Fibroblast of lung (primary cell): ENCODE data around the gene DRG2. TPM values are rescaled to one million over a fixed set of nuclear protein-coding genes. Genes with fewer than 3 reads are reported as not detected.

ENCODE experiments used
- DNase-seq, 2 donors: peaks; one replicate each; pipeline versions ENCODE4 v3.0.0 to v3.0.0-alpha.2; 2010; ENCODE audit warnings: low read depth in 2 of 2
- H2AFZ ChIP-seq: 2 replicates; pipeline ENCODE4 v1.5.1; 2012; ENCODE audit warnings: low read length, control low read depth, inconsistent platforms
- H3K27ac ChIP-seq: 2 replicates; pipeline ENCODE4 v1.5.1; 2011; ENCODE audit warnings: low read length, control low read depth; ENCODE audit not compliant: insufficient read depth
- H3K27me3 ChIP-seq: 2 replicates; pipeline ENCODE4 v1.5.1; 2011; ENCODE audit warnings: mild to moderate bottlenecking, low read length; ENCODE audit not compliant: control insufficient read depth, insufficient read depth
- H3K36me3 ChIP-seq: 2 replicates; pipeline ENCODE4 v1.5.1; 2011; ENCODE audit warnings: low read length; ENCODE audit not compliant: control insufficient read depth, insufficient read depth
- H3K4me1 ChIP-seq: 2 replicates; pipeline ENCODE4 v1.5.1; 2011; ENCODE audit warnings: low read length; ENCODE audit not compliant: control insufficient read depth, insufficient read depth; ENCODE audit errors: extremely low read depth
- H3K4me2 ChIP-seq: 2 replicates; pipeline ENCODE4 v1.5.1; 2011; ENCODE audit warnings: low read length, control low read depth; ENCODE audit not compliant: insufficient read depth; ENCODE audit errors: extremely low read depth
- H3K4me3 ChIP-seq, 4 experiments: fragments of 200-600 bp in 1 of 4; sonication (generic) in 1 of 4; replicated peaks in 1 of 4; 2 replicates each; pipeline ENCODE4 v1.5.1; 2011 to 2016; ENCODE audit warnings: low read length in 4 of 4, low read depth in 3 of 4, mild to moderate bottlenecking in 3 of 4, control low read depth in 2 of 4, inconsistent platforms in 1 of 4, mixed read lengths in 1 of 4; ENCODE audit not compliant: insufficient read depth in 1 of 4; ENCODE audit errors: control extremely low read depth in 1 of 4
- H3K79me2 ChIP-seq: 2 replicates; pipeline ENCODE4 v1.5.1; 2012; ENCODE audit warnings: mild to moderate bottlenecking, low read length, inconsistent platforms; ENCODE audit not compliant: control insufficient read depth, insufficient read depth
- H3K9ac ChIP-seq: 2 replicates; pipeline ENCODE4 v1.5.1; 2011; ENCODE audit warnings: mild to moderate bottlenecking, low read length, control low read depth; ENCODE audit not compliant: insufficient read depth
- H3K9me3 ChIP-seq: 2 replicates; pipeline ENCODE4 v1.5.1; 2012; ENCODE audit warnings: low read depth, low read length; ENCODE audit not compliant: control insufficient read depth, insufficient read depth
- H4K20me1 ChIP-seq: 2 replicates; pipeline ENCODE4 v1.5.1; 2011; ENCODE audit warnings: low read length; ENCODE audit not compliant: control insufficient read depth, insufficient read depth; ENCODE audit errors: extremely low read depth
- EZH2 ChIP-seq: IDR thresholded peaks from 2 replicates; pipeline ENCODE4 v1.5.1; 2012; ENCODE audit warnings: low read length, control low read depth, mild to moderate bottlenecking; ENCODE audit errors: missing control alignments
- polyA plus RNA-seq, 2 donors: library from polyadenylated mRNA; depleted of rRNA in 1 of 2; stranded (reverse) in 1 of 2; unstranded in 1 of 2; fragments of >200 nt; gene quantifications; 2 replicates each; pipeline ENCODE4 v1.2.1, GENCODE V29; 2011 to 2012; ENCODE audit warnings: missing spikeins in 1 of 2
- total RNA-seq: library from RNA; depleted of rRNA; stranded (reverse); fragments of >200 nt; gene quantifications from 2 replicates; pipeline ENCODE4 v1.2.1, GENCODE V29; 2014
- TF ChIP-seq, protein P1 (sequence below), 2 donors: IDR thresholded peaks in 1 of 2; conservative IDR thresholded peaks in 1 of 2; 1 replicate in 1 of 2; 2 replicates in 1 of 2; pipeline ENCODE4 v1.5.1; 2011 to 2012; ENCODE audit warnings: low read length in 2 of 2, control low read depth in 1 of 2, inconsistent platforms in 1 of 2, low read depth in 1 of 2, mild to moderate bottlenecking in 1 of 2

Gene DRG2
- total and polyA plus RNA-seq, 2 donors (not counting 1 experiment from before 2014, with no cell fraction given): 26.7 to 30.1 TPM

DNA sequence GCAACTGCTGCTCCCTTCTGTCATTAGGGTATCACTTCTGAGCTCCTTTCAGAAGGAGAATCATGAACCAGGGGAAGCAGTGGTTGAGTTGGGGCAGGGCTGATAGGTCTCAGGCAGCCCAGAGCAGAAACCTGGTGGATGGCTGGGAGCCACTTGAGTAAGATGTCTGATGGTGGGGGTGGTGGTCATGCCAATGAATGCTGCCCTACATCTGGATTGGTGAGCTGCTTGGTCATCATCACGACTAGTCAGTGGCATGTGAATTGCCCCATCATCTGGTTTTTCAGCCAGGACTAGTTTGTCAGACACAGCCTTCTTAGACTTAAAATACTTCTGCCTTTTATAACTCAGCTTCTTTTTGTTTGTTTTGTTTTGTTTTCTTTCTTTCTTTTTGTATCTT is 46.0 kb upstream of the DRG2 start:
- peak overlapping the region; percentile 32 for H3K4me2 ChIP-seq
- no peaks in the 10 kb centered on the region for H3K27me3 ChIP-seq
- no peak overlapping the region for H2AFZ ChIP-seq
- peak overlapping the region in 1 of 4 experiments; percentile 83 for H3K4me3 ChIP-seq
- H3K4me1 ChIP-seq: peaks cover 15% of the 10 kb centered on the region
- TF ChIP-seq EZH2: no peak
- TF ChIP-seq, protein P1, sequence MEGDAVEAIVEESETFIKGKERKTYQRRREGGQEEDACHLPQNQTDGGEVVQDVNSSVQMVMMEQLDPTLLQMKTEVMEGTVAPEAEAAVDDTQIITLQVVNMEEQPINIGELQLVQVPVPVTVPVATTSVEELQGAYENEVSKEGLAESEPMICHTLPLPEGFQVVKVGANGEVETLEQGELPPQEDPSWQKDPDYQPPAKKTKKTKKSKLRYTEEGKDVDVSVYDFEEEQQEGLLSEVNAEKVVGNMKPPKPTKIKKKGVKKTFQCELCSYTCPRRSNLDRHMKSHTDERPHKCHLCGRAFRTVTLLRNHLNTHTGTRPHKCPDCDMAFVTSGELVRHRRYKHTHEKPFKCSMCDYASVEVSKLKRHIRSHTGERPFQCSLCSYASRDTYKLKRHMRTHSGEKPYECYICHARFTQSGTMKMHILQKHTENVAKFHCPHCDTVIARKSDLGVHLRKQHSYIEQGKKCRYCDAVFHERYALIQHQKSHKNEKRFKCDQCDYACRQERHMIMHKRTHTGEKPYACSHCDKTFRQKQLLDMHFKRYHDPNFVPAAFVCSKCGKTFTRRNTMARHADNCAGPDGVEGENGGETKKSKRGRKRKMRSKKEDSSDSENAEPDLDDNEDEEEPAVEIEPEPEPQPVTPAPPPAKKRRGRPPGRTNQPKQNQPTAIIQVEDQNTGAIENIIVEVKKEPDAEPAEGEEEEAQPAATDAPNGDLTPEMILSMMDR (conservative IDR thresholded peaks at IDR 0.05 in 1 of 2, IDR thresholded peaks at IDR 0.05 in 1 of 2; ENCODE audit: low read depth in 1 of 2, low read length in 2 of 2): no peak
- H3K27ac ChIP-seq: no peak overlapping the region
- peaks cover 2% of the 10 kb centered on the region for H3K36me3 ChIP-seq
- H4K20me1 ChIP-seq: no peaks in the 10 kb centered on the region
- no peaks in the 10 kb centered on the region for H3K9me3 ChIP-seq
- DNase-seq: peak; percentile 29 to 43
- H3K79me2 ChIP-seq: peaks cover 11% of the 10 kb centered on the region
- no peak overlapping the region for H3K9ac ChIP-seq

DNA sequence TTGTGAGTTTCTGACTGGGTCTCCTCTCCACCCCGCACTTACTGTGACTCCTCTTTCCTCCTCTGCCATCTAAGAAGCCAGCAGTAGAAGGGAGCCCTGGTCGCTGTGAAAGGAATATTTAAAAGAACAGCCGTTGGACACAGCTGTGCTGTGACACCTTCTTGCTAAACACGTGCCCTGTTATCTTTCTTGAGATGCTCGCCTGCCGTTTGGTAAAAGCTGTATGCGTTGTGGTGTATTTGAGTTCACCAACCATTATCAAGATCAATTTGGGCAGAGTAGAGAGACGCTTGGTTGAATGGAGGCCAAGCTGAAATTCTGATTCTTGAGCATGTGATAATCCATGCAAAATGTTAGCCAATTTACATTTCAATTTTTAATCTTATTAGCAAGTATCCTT is 44.8 kb upstream of the DRG2 start:
- DNase-seq: no peak
- Histone ChIP-seq H3K9ac (no peak overlapping the region), H3K27me3 (no peaks in the 10 kb centered on the region), H2AFZ (no peak overlapping the region), H3K27ac (no peak overlapping the region), H3K4me2 (no peak overlapping the region), H3K4me1 (peaks cover 11% of the 10 kb centered on the region), H3K79me2 (peaks cover 6% of the 10 kb centered on the region), H4K20me1 (no peaks in the 10 kb centered on the region), H3K36me3 (peaks cover 2% of the 10 kb centered on the region), H3K4me3 (no peak overlapping the region), H3K9me3 (no peaks in the 10 kb centered on the region)
- TF ChIP-seq, protein P1 (conservative IDR thresholded peaks at IDR 0.05 in 1 of 2, IDR thresholded peaks at IDR 0.05 in 1 of 2; ENCODE audit: low read depth in 1 of 2, low read length in 2 of 2): no peak
- no peak for TF ChIP-seq EZH2

DNA sequence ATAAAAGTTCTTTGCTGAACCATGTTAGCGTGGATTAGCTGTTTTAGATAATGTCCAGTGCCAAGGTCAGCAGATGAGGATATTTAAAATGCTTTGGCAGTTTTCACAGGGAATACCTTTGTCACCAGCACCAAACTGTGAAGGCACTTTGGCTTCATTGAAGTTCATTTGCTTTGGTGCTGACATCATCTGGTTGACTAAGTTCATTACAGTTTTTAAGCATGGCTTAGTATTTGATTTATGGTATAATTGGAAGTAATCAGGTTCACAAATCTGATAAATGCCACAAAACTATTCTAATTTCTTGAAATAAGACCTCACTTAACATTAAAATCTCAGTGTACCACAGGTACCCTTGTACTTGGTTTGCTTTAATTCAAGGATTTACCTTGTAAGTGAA is 44.3 kb upstream of the DRG2 start:
- no peak overlapping the region for H3K9ac ChIP-seq
- no peaks in the 10 kb centered on the region for H3K27me3 ChIP-seq
- no peak overlapping the region for H3K27ac ChIP-seq
- no peak overlapping the region for H3K4me3 ChIP-seq
- peak; percentile 24 to 40 for DNase-seq
- TF ChIP-seq, protein P1 (conservative IDR thresholded peaks at IDR 0.05 in 1 of 2, IDR thresholded peaks at IDR 0.05 in 1 of 2; ENCODE audit: low read depth in 1 of 2, low read length in 2 of 2): peak in 1 of 2 donors; percentile 29
- TF ChIP-seq EZH2: no peak
- no peak overlapping the region for H3K4me2 ChIP-seq
- peaks cover 6% of the 10 kb centered on the region for H3K4me1 ChIP-seq
- peaks cover 1% of the 10 kb centered on the region for H3K79me2 ChIP-seq
- peaks cover 2% of the 10 kb centered on the region for H3K36me3 ChIP-seq
- H4K20me1 ChIP-seq: no peaks in the 10 kb centered on the region
- no peaks in the 10 kb centered on the region for H3K9me3 ChIP-seq
- H2AFZ ChIP-seq: no peak overlapping the region
